NCI-H748 (cell line): Measurements from ENCODE around the gene HAUS8.
"Not testable (repeated sequence)": the region's sequence is repeated elsewhere in the genome, so short reads cannot be mapped to it uniquely, and the experiment has no call there.

ENCODE experiments used
- DNase-seq: peaks from one replicate; lab custom pipeline; 2025; ENCODE audit not compliant: unreplicated experiment; lab: John Stamatoyannopoulos, UW

The HAUS8 gene

DNA sequence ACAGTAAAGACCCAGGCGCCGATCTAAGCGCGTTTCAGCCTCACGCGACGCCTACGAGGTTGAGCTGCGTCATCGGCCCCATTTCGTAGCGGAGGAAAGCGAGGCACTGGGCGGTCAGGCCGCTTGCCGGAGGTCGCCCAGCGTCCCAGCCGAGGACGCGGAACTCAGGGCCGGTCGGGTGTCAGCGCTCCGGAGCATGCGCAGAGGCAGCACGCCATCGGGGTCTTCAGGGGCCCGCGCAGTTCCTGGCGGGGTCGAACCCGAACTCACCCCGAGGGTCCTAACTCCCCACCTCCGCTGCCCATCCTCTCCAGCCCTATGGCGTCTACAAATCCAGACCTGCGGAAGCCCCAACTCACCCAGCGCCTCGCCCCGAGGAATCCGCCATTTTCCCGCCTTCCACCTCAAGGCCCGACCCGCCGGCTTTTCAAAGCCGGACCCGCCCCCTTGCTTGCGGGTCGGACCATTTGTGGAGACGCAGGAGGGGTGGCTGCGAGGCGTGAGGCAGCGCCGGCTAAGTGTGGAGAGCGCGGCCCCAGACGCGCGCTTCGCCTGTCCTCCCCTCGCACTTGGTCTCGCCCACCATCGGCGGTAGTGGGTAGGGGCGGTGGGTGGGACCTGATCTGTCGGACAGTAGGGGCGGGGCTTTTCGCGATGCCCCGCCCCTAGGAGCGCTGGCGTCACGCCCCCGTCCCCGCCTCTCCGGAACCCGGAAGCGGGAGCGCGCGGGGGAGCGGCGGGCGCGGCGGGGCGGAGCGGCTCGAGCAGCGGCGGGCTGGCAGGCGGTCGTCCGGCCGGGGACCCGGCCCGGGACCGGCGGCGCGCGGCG is at the start of gene HAUS8, which contains the start of gene MYO9B:
Gene HAUS8, minus strand, starts transcription at position 418 of the 829 bp plus-strand sequence. Its CDS starts 30 bp downstream, at position 388.
Gene MYO9B, plus strand, starts transcription at position 743 of the 829 bp plus-strand sequence. CDS start 25,941 bp downstream, outside the sequence.
- DNase-seq = peak; percentile 97

DNA sequence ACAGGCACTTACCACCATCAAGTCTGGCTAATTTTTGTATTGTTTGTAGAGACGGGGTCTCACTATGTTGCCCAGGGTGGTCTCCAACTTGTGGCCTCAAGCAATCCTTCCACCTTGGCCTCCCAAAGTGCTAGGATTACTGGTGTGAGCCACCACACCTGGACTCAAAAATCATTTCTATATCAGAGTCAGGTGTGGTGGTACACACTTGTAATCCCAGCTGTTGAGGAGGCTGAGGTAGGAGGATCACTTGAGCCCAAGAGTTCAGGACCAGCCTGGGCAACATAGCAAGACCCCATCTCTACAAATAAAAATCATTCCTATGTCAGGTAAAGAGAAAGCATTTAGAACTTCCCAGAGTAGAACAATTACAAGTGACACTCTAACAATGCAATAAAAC is 48.8 kb upstream of the HAUS8 start:
- DNase-seq = no peak

DNA sequence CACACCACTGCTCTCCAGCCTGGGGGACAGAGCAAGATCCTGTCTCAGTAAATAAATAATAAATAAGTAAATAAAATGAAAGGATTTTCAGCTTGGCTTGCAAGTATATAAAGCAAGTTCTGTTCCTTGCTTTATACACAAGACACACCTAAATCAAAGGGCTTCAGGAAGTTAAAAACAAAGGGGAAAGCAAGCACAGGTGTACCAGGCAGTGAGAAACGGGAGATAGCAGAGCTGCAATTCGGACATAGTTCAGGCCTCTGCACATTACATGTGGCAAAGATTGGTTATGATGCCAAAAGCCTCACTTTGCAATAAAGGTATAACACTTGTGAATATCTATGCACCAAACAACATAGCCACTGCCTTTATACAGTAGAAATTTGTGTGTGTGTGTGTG is 47.8 kb upstream of the HAUS8 start:
- DNase-seq = no peak

DNA sequence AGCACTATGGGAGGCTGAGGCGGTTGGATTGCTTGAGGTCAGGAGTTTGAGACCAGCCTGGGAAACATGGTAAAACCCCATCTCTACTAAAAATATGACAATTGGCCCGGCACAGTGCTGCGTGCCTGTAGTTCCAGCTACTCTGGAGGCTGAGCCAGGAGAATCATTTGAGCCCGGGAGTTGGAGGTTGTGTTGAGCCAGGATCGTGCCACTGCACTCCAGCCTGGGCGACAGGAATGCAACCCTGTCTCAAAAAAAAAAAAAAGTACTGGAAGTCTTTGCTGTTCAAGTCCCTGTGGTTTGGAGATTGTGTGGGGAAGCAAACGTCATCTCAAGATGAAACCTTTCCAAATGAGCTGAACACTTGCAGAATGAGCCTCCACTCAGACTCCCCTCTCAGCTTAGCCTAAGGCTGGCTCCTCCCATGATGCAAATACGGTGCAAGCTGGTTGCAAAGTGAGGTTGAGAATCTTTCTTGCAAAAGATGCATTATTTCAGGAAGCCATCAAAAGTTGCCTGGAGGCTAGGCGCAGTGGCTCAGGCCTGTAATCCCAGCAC is 46.6 kb upstream of the HAUS8 start:
- no peak for DNase-seq

DNA sequence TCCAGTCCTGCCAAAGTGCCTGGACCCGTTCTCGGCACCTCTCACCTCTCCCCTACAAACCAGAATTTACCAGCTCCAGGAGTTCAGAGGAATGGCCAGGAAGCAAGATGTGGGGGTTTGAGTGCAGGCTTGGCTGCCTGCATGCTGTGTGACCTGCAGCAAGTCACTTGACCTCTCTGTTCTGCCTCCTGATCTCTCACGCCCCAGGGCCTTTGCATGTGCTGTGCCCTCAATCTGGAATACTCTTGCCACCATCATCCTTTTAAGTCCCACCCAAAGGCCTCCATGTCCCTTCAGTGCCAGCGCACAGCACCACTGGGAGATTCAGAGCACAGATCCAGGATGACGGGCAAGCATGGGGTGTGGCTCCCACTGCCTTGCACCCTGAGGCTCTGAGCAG is 43.7 kb upstream of the HAUS8 start:
- no peak for DNase-seq

DNA sequence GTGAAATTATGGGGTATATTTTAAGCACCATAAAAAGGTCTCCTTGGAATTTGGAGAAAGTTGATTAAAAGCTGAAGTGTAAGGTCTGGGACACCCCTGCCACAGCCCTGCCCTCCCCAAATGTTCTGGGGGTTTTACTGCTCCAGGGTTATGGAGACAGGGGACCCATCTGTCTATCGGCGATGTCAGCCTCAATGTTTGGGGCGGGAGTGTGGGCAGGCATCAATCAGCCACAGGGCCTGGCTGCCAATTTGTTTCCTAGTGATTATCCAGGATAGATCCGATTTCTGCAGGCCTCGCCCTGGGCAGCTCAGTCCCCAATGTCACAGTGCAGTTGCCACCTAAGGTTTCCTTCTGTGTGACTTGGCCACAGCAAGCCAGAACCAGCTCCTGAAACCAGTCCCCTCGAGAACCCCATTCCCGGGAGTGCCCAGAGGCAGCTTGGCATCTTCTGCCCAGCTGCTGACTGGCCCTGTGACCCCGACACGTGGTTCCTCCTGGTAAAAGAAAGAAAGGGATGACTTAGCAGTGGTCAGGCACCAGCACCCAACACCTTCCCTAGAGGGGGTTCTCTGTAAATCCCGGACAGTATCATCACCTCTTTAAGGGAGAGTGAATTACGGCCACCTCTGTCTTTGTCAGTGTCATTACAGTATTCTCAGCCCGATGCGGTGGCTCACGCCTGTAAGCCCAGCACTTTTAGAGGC is 41.9 kb upstream of the HAUS8 start:
- DNase-seq = no peak

DNA sequence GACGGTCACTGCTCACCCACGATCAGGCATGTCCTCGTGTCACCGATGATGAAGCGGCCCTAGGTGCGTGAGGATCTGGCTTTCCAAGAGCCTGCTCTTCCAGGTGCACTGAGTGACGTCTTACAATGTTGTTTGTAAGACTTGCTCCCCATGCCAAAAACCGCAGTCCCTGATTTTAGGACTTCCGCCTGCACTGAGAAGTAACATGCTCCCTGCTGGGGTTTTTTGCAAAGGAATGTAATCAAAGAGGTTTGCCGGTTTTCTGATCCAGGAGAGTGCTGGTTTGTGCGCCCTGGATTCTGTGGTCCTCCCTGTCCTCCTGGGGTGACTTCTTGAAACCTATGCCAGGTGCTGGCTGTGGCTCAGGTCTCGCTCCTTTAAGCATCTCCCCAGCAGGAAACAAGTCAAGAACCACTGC is 39.2 kb upstream of the HAUS8 start:
- DNase-seq = no peak

- no peak for DNase-seq
Observed at GRCh38 chr19:17113127-17113785, 38.0 kb upstream of the HAUS8 start.

GRCh38 chr19:17112700-17113099 is 37.4 kb upstream of the HAUS8 start:
- DNase-seq = no peak

GRCh38 chr19:17112271-17112670 is 37.0 kb upstream of the HAUS8 start:
- no peak for DNase-seq

DNA sequence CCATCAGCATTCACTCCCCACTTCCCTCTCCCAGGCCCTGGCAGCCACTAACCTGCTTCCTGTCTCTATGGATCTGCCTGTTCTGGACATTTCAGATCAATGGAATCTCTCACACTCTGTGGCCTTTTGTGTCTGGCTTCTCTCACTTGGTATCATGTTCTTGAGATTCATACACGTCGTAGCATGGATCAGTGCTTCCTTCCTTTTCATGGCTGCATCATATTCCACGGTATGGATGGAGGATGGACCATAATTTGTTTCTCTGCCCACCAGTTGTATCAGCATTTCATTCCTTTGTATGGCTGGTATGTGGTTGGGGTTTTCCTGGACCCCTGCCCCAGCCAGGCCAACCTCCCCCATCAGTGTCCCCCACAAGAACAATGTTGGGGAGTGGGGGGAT is 36.5 kb upstream of the HAUS8 start:
- DNase-seq = no peak

DNA sequence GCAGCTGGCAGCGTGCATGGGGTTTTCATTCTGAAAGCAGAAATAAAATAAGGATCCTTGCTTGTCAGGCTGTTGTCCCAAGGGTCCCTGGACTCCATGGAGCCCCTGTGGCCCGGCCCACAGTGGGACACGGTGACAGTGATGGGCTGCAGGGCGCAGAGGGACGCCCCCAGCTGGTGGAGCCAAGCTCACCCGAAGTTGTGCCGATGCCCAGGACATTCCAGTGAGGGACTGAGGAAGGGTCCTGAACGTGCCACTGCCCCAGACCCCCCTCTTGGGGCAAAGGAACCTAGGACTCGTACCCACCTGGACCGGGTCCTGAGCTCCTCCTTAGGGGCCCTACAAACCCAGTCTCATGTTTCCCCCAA is 35.3 kb upstream of the HAUS8 start:
- no peak for DNase-seq

DNA sequence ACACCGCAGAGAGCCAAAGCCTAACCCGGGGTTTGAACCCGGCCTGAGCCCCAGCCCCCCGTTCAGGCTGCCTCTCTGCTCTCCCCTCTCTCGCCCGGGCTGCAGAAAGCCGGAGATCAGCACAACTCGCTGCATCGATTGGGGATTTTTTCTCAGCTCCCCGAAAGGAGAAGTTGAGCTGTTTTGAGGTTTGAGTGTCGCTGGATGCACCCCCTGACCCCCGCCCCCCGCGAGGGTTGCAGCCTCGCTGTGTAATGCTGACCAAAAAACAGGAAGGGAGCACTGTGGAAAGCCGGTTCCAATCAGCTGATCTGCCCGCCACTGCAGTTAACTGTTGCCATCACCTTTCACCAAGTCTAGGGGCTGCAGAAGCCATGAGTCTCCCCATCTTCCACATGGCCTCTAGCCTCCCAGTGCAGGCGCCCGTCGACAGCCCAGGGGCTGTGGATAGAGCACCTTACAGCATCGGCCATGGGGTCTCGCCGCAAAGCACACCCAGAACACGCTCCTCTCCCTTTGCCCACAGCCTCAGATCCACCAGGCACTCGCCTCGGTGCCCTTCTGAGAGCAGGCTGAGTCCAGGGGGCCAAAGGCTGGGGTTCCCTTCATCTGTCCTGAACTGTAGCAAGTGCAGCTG is 34.8 kb upstream of the HAUS8 start:
- no peak for DNase-seq

GRCh38 chr19:17109300-17109699 is 34.0 kb upstream of the HAUS8 start:
- no peak for DNase-seq

DNA sequence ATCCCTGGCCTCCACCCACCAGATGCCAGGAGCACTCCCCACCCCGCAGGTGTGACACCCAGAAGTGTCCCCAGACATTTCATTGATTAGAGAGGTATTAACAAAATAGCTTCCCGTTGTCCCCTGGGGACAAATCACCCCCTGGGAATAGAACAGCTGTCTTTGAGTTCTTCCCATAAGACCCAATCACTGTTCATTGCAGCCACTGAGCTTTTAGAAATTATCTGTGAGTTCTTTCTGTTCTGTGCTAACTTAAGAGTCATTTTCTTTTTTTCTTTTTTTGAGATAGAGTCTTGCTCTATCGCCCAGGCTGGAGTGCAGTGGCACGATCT is 33.2 kb upstream of the HAUS8 start:
- no peak for DNase-seq

DNA sequence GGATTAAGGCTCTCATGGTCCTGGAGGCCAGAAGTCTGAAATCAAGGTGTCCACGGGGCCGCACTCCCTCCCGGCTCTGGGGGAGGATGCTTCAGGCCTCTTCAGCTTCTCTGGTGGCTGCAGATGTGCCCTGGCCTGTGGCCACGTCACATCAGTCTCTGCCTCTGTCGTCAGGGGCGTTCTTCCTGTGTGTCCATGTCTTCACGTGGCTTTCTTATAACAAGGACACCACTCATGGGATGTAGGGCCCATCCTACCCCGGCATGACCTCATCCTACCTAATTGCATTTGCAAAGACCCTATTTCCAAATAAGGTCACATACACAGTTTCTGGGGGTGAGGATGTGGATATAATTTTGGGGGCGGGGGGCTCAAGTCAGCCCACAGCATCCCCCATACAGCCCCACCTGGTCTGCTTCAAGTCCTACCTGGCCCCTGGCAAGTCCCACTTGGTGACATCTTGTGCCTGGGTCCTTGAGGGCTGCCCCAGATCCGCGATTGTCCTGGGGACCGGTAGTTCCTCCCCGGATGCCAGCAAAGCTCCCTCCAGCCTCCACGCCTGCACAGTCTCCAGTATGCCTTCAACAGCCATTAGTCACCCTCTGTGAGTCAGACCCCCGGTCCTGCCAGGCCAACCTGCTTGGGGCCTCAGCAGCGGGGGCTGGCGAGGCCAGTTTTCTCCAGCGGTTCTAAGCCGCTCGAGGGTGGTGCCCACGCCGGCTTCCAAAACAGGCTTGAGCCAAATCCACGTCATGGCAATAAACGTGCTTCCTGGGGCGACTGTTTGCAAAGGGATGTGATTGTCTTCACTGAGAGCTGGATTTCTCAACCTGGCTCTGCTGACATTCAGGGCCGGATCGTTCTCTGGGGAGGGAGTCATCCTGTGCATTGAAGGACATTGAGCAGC is 32.5 kb upstream of the HAUS8 start:
- DNase-seq = no peak

DNA sequence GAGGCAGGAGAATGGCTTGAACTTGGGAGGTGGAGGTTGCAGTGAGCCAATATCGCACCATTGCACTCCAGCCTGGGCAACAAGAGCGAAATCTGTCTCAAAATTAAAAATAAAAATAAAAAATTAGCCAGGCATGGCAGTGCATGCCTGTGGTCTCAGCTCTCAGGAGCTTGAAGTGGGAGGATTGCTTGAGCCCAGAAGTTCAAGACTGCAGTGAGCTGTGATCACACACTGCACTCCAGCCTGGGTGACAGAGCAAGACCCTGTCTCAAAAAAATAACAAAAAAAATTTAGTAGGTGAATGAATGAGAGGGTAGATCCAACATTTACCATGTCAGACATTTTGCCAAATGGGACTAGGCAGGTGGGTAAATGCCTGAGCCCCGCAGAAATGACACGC is 31.7 kb upstream of the HAUS8 start:
- not testable (repeated sequence) for DNase-seq

DNA sequence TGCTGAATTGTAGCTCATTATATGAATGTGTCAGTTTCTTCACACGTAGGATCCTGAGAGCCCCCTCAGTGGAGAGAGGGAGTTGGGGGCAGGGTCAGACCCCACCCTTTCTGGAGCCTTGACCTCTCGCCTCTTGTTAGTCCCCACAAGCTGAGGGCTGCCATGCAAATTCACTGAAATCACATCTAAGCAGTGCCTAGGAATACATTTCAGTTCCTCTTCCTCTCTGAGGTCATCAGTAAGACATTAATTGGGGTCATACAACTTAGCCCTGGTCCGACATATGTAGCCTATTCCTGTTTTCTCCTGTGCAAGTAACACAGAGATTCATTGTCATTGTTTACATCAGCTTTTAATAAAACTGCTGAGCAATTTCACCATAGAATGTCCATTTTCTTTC is 30.3 kb upstream of the HAUS8 start:
- no peak for DNase-seq

- no peak for DNase-seq
Observed at GRCh38 chr19:17104679-17105078, 29.4 kb upstream of the HAUS8 start.

DNA sequence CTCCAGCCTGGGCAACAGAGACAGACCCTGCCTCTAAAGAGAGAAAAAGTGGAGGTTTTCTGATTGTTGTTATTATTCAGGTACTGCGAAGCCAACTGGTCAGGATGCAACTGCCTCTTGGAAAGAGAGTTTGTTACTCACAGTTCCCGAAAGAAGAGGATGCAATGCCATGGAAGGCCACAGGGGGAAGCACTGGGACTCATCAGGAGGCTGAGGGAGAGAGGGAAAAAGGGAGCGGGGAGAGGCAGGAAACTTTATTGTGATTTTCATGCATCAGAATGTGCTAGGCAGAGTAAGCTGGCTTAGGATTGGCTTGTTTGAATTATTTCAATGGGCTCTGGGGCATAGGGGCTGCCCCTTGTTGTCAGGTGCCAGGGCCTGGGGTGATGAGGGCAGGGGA is 27.9 kb upstream of the HAUS8 start:
- no peak for DNase-seq
